ENCODE measurements around the gene PDE6A.
"Not testable (repeated sequence)": the region's sequence is repeated elsewhere in the genome, so short reads cannot be mapped to it uniquely, and the experiment has no call there.

- TF ChIP-seq, protein P1, sequence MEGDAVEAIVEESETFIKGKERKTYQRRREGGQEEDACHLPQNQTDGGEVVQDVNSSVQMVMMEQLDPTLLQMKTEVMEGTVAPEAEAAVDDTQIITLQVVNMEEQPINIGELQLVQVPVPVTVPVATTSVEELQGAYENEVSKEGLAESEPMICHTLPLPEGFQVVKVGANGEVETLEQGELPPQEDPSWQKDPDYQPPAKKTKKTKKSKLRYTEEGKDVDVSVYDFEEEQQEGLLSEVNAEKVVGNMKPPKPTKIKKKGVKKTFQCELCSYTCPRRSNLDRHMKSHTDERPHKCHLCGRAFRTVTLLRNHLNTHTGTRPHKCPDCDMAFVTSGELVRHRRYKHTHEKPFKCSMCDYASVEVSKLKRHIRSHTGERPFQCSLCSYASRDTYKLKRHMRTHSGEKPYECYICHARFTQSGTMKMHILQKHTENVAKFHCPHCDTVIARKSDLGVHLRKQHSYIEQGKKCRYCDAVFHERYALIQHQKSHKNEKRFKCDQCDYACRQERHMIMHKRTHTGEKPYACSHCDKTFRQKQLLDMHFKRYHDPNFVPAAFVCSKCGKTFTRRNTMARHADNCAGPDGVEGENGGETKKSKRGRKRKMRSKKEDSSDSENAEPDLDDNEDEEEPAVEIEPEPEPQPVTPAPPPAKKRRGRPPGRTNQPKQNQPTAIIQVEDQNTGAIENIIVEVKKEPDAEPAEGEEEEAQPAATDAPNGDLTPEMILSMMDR (IDR thresholded peaks at IDR 0.05; ENCODE audit: insufficient read depth, low read length): not testable (repeated sequence)
- not testable (repeated sequence) for TF ChIP-seq GABPA (IDR thresholded peaks at IDR 0.05; ENCODE audit: low read depth)
Observed at GRCh38 chr5:149882633-149883032, 62.0 kb downstream of the PDE6A start.

All from HL-60 (cell line).